ENCODE data around the gene LRG1.

Gene LRG1

GRCh38 chr19:4534836-4535658, 4.8 kb downstream of the LRG1 start, which contains the start of gene PLIN5:
PLIN5 (minus strand) TSS chr19:4535224; CDS start chr19:4534074, 1,150 bp downstream.
- Histone ChIP-seq H3K4me1 (ENCODE audit: control insufficient read depth, low read depth, low read length) (no peaks in the 10 kb centered on the region), H2BK120ac (ENCODE audit: low read depth, low read length) (no peak within 1 kb of the TSS), H3K18ac (ENCODE audit: low read length) (no peak within 1 kb of the TSS), H3K36me3 (ENCODE audit: control insufficient read depth, insufficient read depth, low read length) (no peaks in the 10 kb centered on the region), H2BK5ac (ENCODE audit: low read length) (no peak within 1 kb of the TSS), H3K4me2 (ENCODE audit: low read length) (peak within 1 kb of the TSS; percentile 31), H3K79me2 (ENCODE audit: control insufficient read depth, insufficient read depth, low read length) (no peaks in the 10 kb centered on the region), H4K5ac (ENCODE audit: low read length) (no peak within 1 kb of the TSS), H3K23ac (ENCODE audit: low read length) (no peak within 1 kb of the TSS), H3K79me1 (ENCODE audit: low read length) (no peaks in the 10 kb centered on the region), H3K9ac (ENCODE audit: low read length) (no peak within 1 kb of the TSS), H3K27ac (ENCODE audit: low read depth, low read length) (no peak within 1 kb of the TSS), H3K4me3 (ENCODE audit: low read length) (no peak within 1 kb of the TSS), H3K56ac (ENCODE audit: low read length) (no peak within 1 kb of the TSS), H2BK15ac (replicated peaks; ENCODE audit: low read depth) (no peak within 1 kb of the TSS), H2AK5ac (ENCODE audit: low read length) (no peak within 1 kb of the TSS), H3K27me3 (ENCODE audit: insufficient read depth, low read length, poor library complexity) (no peaks in the 10 kb centered on the region), H3K4ac (ENCODE audit: low read depth, low read length) (no peak within 1 kb of the TSS), H4K8ac (ENCODE audit: low read depth, low read length) (no peak within 1 kb of the TSS)
- WGBS (ENCODE audit: extremely low coverage, insufficient coverage, low lambda C conversion rate): no CpG with 5 or more reads among the region's 49 CpGs
- peak; percentile 92 for DNase-seq

- H2BK5ac ChIP-seq (ENCODE audit: low read length): no peak overlapping the region
- WGBS (ENCODE audit: extremely low coverage, insufficient coverage, low lambda C conversion rate): no CpG with 5 or more reads among the region's 9 CpGs
- H2BK15ac ChIP-seq (replicated peaks; ENCODE audit: low read depth): no peak overlapping the region
- H3K4me2 ChIP-seq (ENCODE audit: low read length): no peak overlapping the region
- no peaks in the 10 kb centered on the region for H3K79me1 ChIP-seq (ENCODE audit: low read length)
- H3K23ac ChIP-seq (ENCODE audit: low read length): no peak overlapping the region
- no peak overlapping the region for H3K56ac ChIP-seq (ENCODE audit: low read length)
- no peaks in the 10 kb centered on the region for H3K4me1 ChIP-seq (ENCODE audit: control insufficient read depth, low read depth, low read length)
- no peak overlapping the region for H2BK120ac ChIP-seq (ENCODE audit: low read depth, low read length)
- no peak overlapping the region for H2AK5ac ChIP-seq (ENCODE audit: low read length)
- no peak overlapping the region for H4K5ac ChIP-seq (ENCODE audit: low read length)
- no peak overlapping the region for H4K8ac ChIP-seq (ENCODE audit: low read depth, low read length)
- no peaks in the 10 kb centered on the region for H3K27me3 ChIP-seq (ENCODE audit: insufficient read depth, low read length, poor library complexity)
- H3K18ac ChIP-seq (ENCODE audit: low read length): no peak overlapping the region
- DNase-seq: no peak
- no peaks in the 10 kb centered on the region for H3K36me3 ChIP-seq (ENCODE audit: control insufficient read depth, insufficient read depth, low read length)
- no peak overlapping the region for H3K27ac ChIP-seq (ENCODE audit: low read depth, low read length)
- H3K9ac ChIP-seq (ENCODE audit: low read length): no peak overlapping the region
- no peak overlapping the region for H3K4ac ChIP-seq (ENCODE audit: low read depth, low read length)
- H3K79me2 ChIP-seq (ENCODE audit: control insufficient read depth, insufficient read depth, low read length): no peaks in the 10 kb centered on the region
- no peak overlapping the region for H3K4me3 ChIP-seq (ENCODE audit: low read length)
Measured at GRCh38 chr19:4533835-4534424, 5.9 kb downstream of the LRG1 start.

- no peak overlapping the region for H4K8ac ChIP-seq (ENCODE audit: low read depth, low read length)
- no peak overlapping the region for H3K18ac ChIP-seq (ENCODE audit: low read length)
- H3K27ac ChIP-seq (ENCODE audit: low read depth, low read length): no peak overlapping the region
- H2BK120ac ChIP-seq (ENCODE audit: low read depth, low read length): no peak overlapping the region
- H3K9ac ChIP-seq (ENCODE audit: low read length): no peak overlapping the region
- no peak overlapping the region for H3K4me3 ChIP-seq (ENCODE audit: low read length)
- H2BK15ac ChIP-seq (replicated peaks; ENCODE audit: low read depth): no peak overlapping the region
- H4K5ac ChIP-seq (ENCODE audit: low read length): no peak overlapping the region
- H3K36me3 ChIP-seq (ENCODE audit: control insufficient read depth, insufficient read depth, low read length): no peaks in the 10 kb centered on the region
- H3K79me1 ChIP-seq (ENCODE audit: low read length): no peaks in the 10 kb centered on the region
- H2BK5ac ChIP-seq (ENCODE audit: low read length): no peak overlapping the region
- H3K4me1 ChIP-seq (ENCODE audit: control insufficient read depth, low read depth, low read length): no peaks in the 10 kb centered on the region
- H3K4me2 ChIP-seq (ENCODE audit: low read length): no peak overlapping the region
- no peaks in the 10 kb centered on the region for H3K79me2 ChIP-seq (ENCODE audit: control insufficient read depth, insufficient read depth, low read length)
- no CpG with 5 or more reads among the region's 9 CpGs for WGBS (ENCODE audit: extremely low coverage, insufficient coverage, low lambda C conversion rate)
- H3K27me3 ChIP-seq (ENCODE audit: insufficient read depth, low read length, poor library complexity): no peaks in the 10 kb centered on the region
- no peak overlapping the region for H3K23ac ChIP-seq (ENCODE audit: low read length)
- H3K56ac ChIP-seq (ENCODE audit: low read length): no peak overlapping the region
- no peak for DNase-seq
- no peak overlapping the region for H3K4ac ChIP-seq (ENCODE audit: low read depth, low read length)
- H2AK5ac ChIP-seq (ENCODE audit: low read length): no peak overlapping the region
Measured at GRCh38 chr19:4533334-4533733, 6.5 kb downstream of the LRG1 start.

GRCh38 chr19:4531562-4532165, 8.2 kb downstream of the LRG1 start:
- Histone ChIP-seq H3K27ac (ENCODE audit: low read depth, low read length) (no peak overlapping the region), H3K79me1 (ENCODE audit: low read length) (no peaks in the 10 kb centered on the region), H3K18ac (ENCODE audit: low read length) (no peak overlapping the region), H2BK15ac (replicated peaks; ENCODE audit: low read depth) (no peak overlapping the region), H3K9ac (ENCODE audit: low read length) (no peak overlapping the region), H3K27me3 (ENCODE audit: insufficient read depth, low read length, poor library complexity) (no peaks in the 10 kb centered on the region), H3K4me1 (ENCODE audit: control insufficient read depth, low read depth, low read length) (no peaks in the 10 kb centered on the region), H3K23ac (ENCODE audit: low read length) (no peak overlapping the region), H2BK120ac (ENCODE audit: low read depth, low read length) (no peak overlapping the region), H4K8ac (ENCODE audit: low read depth, low read length) (no peak overlapping the region), H3K4me2 (ENCODE audit: low read length) (no peak overlapping the region), H2BK5ac (ENCODE audit: low read length) (no peak overlapping the region), H3K36me3 (ENCODE audit: control insufficient read depth, insufficient read depth, low read length) (no peaks in the 10 kb centered on the region), H3K4me3 (ENCODE audit: low read length) (no peak overlapping the region), H3K56ac (ENCODE audit: low read length) (no peak overlapping the region), H3K4ac (ENCODE audit: low read depth, low read length) (no peak overlapping the region), H3K79me2 (ENCODE audit: control insufficient read depth, insufficient read depth, low read length) (no peaks in the 10 kb centered on the region), H2AK5ac (ENCODE audit: low read length) (no peak overlapping the region), H4K5ac (ENCODE audit: low read length) (no peak overlapping the region)
- DNase-seq: no peak
- WGBS (ENCODE audit: extremely low coverage, insufficient coverage, low lambda C conversion rate): no CpG with 5 or more reads among the region's 28 CpGs

GRCh38 chr19:4529924-4530522, 9.8 kb downstream of the LRG1 start:
- Histone ChIP-seq H3K4ac (ENCODE audit: low read depth, low read length) (no peak overlapping the region), H3K23ac (ENCODE audit: low read length) (no peak overlapping the region), H3K27me3 (ENCODE audit: insufficient read depth, low read length, poor library complexity) (no peaks in the 10 kb centered on the region), H2AK5ac (ENCODE audit: low read length) (no peak overlapping the region), H4K8ac (ENCODE audit: low read depth, low read length) (no peak overlapping the region), H3K36me3 (ENCODE audit: control insufficient read depth, insufficient read depth, low read length) (no peaks in the 10 kb centered on the region), H3K4me2 (ENCODE audit: low read length) (no peak overlapping the region), H3K4me1 (ENCODE audit: control insufficient read depth, low read depth, low read length) (no peaks in the 10 kb centered on the region), H3K79me2 (ENCODE audit: control insufficient read depth, insufficient read depth, low read length) (no peaks in the 10 kb centered on the region), H3K56ac (ENCODE audit: low read length) (no peak overlapping the region), H3K9ac (ENCODE audit: low read length) (no peak overlapping the region), H3K79me1 (ENCODE audit: low read length) (no peaks in the 10 kb centered on the region), H2BK5ac (ENCODE audit: low read length) (no peak overlapping the region), H3K4me3 (ENCODE audit: low read length) (no peak overlapping the region), H3K18ac (ENCODE audit: low read length) (no peak overlapping the region), H2BK120ac (ENCODE audit: low read depth, low read length) (no peak overlapping the region), H3K27ac (ENCODE audit: low read depth, low read length) (no peak overlapping the region), H2BK15ac (replicated peaks; ENCODE audit: low read depth) (no peak overlapping the region), H4K5ac (ENCODE audit: low read length) (no peak overlapping the region)
- WGBS (ENCODE audit: extremely low coverage, insufficient coverage, low lambda C conversion rate): no CpG with 5 or more reads among the region's 14 CpGs
- no peak for DNase-seq
